Rectal smooth muscle tissue (tissue), 1 donor: ENCODE measurements around the gene PDE7B.

Experiments
- H3K27ac ChIP-seq: one replicate; pipeline ENCODE4 v1.7.0; 2013; ENCODE audit warnings: low read depth, low read length, inconsistent platforms
- H3K27me3 ChIP-seq: one replicate; pipeline ENCODE4 v1.7.0; 2013; ENCODE audit warnings: low read length; ENCODE audit not compliant: control insufficient read depth, insufficient read depth
- H3K36me3 ChIP-seq: one replicate; pipeline ENCODE4 v1.7.0; 2013; ENCODE audit warnings: low read length; ENCODE audit not compliant: control insufficient read depth, insufficient read depth
- H3K4me1 ChIP-seq: one replicate; pipeline ENCODE4 v1.7.0; 2013; ENCODE audit warnings: low read length; ENCODE audit not compliant: control insufficient read depth, insufficient read depth
- H3K4me3 ChIP-seq: one replicate; pipeline ENCODE4 v1.7.0; 2013; ENCODE audit warnings: low read length
- H3K9ac ChIP-seq: one replicate; pipeline ENCODE4 v1.7.0; 2013; ENCODE audit warnings: low read length

The PDE7B gene

GRCh38 chr6:136077834-136078576, 226.5 kb downstream of the PDE7B start:
- H3K27ac ChIP-seq, result no peak overlapping the region
- H3K36me3 ChIP-seq, result no peaks in the 10 kb centered on the region
- H3K4me1 ChIP-seq, result no peaks in the 10 kb centered on the region
- no peaks in the 10 kb centered on the region for H3K27me3 ChIP-seq
- no peak overlapping the region for H3K9ac ChIP-seq
- H3K4me3 ChIP-seq, result no peak overlapping the region

- H3K27me3 ChIP-seq, result no peaks in the 10 kb centered on the region
- H3K9ac ChIP-seq, result no peak overlapping the region
- no peaks in the 10 kb centered on the region for H3K4me1 ChIP-seq
- no peak overlapping the region for H3K4me3 ChIP-seq
- no peak overlapping the region for H3K27ac ChIP-seq
- no peaks in the 10 kb centered on the region for H3K36me3 ChIP-seq
These were observed 228.4 kb downstream of the PDE7B start for GRCh38 chr6:136079701-136080565.

GRCh38 chr6:136083540-136083939, 232.0 kb downstream of the PDE7B start:
- no peak overlapping the region for H3K9ac ChIP-seq
- H3K27me3 ChIP-seq, result no peaks in the 10 kb centered on the region
- no peak overlapping the region for H3K27ac ChIP-seq
- no peaks in the 10 kb centered on the region for H3K4me1 ChIP-seq
- no peaks in the 10 kb centered on the region for H3K36me3 ChIP-seq
- no peak overlapping the region for H3K4me3 ChIP-seq

- no peak overlapping the region for H3K27ac ChIP-seq
These were observed 232.9 kb downstream of the PDE7B start for GRCh38 chr6:136084403-136084802.

GRCh38 chr6:136085370-136086115, 234.0 kb downstream of the PDE7B start:
- Histone ChIP-seq H3K4me1 (no peaks in the 10 kb centered on the region), H3K4me3 (no peak overlapping the region), H3K9ac (no peak overlapping the region), H3K27ac (no peak overlapping the region), H3K27me3 (no peaks in the 10 kb centered on the region), H3K36me3 (no peaks in the 10 kb centered on the region)

More at GRCh38 chr6:136084403-136084802, 232.9 kb downstream of the PDE7B start:
- H3K27me3 ChIP-seq, result no peaks in the 10 kb centered on the region
- no peak overlapping the region for H3K9ac ChIP-seq
- no peaks in the 10 kb centered on the region for H3K36me3 ChIP-seq
- no peak overlapping the region for H3K4me3 ChIP-seq
- H3K4me1 ChIP-seq, result no peaks in the 10 kb centered on the region

GRCh38 chr6:136086686-136087085, 235.2 kb downstream of the PDE7B start:
- H3K27me3 ChIP-seq, result no peaks in the 10 kb centered on the region
- no peak overlapping the region for H3K27ac ChIP-seq
- H3K4me3 ChIP-seq, result no peak overlapping the region
- H3K4me1 ChIP-seq, result no peaks in the 10 kb centered on the region
- H3K36me3 ChIP-seq, result no peaks in the 10 kb centered on the region
- no peak overlapping the region for H3K9ac ChIP-seq

GRCh38 chr6:136087986-136088385, 236.5 kb downstream of the PDE7B start:
- no peaks in the 10 kb centered on the region for H3K36me3 ChIP-seq
- no peaks in the 10 kb centered on the region for H3K4me1 ChIP-seq
- no peak overlapping the region for H3K4me3 ChIP-seq
- H3K27ac ChIP-seq, result no peak overlapping the region
- H3K27me3 ChIP-seq, result no peaks in the 10 kb centered on the region
- H3K9ac ChIP-seq, result no peak overlapping the region

GRCh38 chr6:136088693-136089092, 237.2 kb downstream of the PDE7B start:
- H3K4me3 ChIP-seq, result no peak overlapping the region
- no peak overlapping the region for H3K9ac ChIP-seq
- H3K36me3 ChIP-seq, result no peaks in the 10 kb centered on the region
- no peak overlapping the region for H3K27ac ChIP-seq
- H3K4me1 ChIP-seq, result no peaks in the 10 kb centered on the region
- H3K27me3 ChIP-seq, result no peaks in the 10 kb centered on the region

GRCh38 chr6:136089876-136090275, 238.4 kb downstream of the PDE7B start:
- H3K27ac ChIP-seq, result no peak overlapping the region
- H3K36me3 ChIP-seq, result no peaks in the 10 kb centered on the region

GRCh38 chr6:136090929-136091328, 239.4 kb downstream of the PDE7B start:
- no peak overlapping the region for H3K27ac ChIP-seq
- H3K4me1 ChIP-seq, result no peaks in the 10 kb centered on the region
- no peaks in the 10 kb centered on the region for H3K36me3 ChIP-seq

More at GRCh38 chr6:136089876-136090275, 238.4 kb downstream of the PDE7B start:
- H3K27me3 ChIP-seq, result no peaks in the 10 kb centered on the region
- H3K4me3 ChIP-seq, result no peak overlapping the region
- H3K9ac ChIP-seq, result no peak overlapping the region
- H3K4me1 ChIP-seq, result no peaks in the 10 kb centered on the region

GRCh38 chr6:136092897-136093296, 241.4 kb downstream of the PDE7B start:
- Histone ChIP-seq H3K4me1 (no peaks in the 10 kb centered on the region), H3K36me3 (no peaks in the 10 kb centered on the region), H3K27ac (no peak overlapping the region), H3K9ac (no peak overlapping the region), H3K4me3 (no peak overlapping the region), H3K27me3 (no peaks in the 10 kb centered on the region)

More at GRCh38 chr6:136090929-136091328, 239.4 kb downstream of the PDE7B start:
- Histone ChIP-seq H3K9ac (no peak overlapping the region), H3K27me3 (no peaks in the 10 kb centered on the region), H3K4me3 (no peak overlapping the region)

- Histone ChIP-seq H3K36me3 (no peaks in the 10 kb centered on the region), H3K4me1 (no peaks in the 10 kb centered on the region), H3K9ac (no peak overlapping the region), H3K27ac (no peak overlapping the region), H3K27me3 (no peaks in the 10 kb centered on the region), H3K4me3 (no peak overlapping the region)
These were observed 242.3 kb downstream of the PDE7B start for GRCh38 chr6:136093835-136094234.
